Loucy (cell line): ENCODE results near the gene FBXO44.

Source experiments
- EZH2phosphoT487 ChIP-seq: fragments of 200-600 bp; IDR thresholded peaks from 2 replicates; pipeline ENCODE4 v1.6.1; 2018; ENCODE audit warnings: antibody characterized with exemption, mild to moderate bottlenecking, moderate library complexity, borderline replicate concordance
- TF ChIP-seq, protein P1 (sequence below): fragments of 200-600 bp; sonication (generic); conservative IDR thresholded peaks from 2 replicates; pipeline ENCODE4 v1.5.1; 2014; ENCODE audit warnings: mild to moderate bottlenecking, antibody characterized with exemption, low read length

DNA sequence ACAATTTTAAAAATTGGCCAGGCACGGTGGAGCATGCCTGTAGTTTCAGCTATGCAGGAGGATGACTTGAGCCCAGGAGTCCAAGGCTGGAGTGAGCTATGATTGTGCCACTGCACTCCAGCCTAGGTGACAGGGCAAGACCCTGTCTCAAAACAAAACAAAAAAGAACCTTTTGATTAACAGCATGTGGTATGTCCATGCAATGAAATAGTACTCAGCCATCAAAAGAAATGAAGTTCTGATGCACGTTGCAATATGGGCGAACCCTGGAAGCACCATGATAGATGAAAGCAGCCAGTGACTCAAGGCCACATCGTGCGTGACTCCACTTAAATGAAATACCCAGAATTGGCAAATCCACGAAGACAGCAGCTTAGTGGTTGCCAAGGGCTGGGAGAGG is 47.9 kb upstream of the FBXO44 start:
- TF ChIP-seq, protein P1, sequence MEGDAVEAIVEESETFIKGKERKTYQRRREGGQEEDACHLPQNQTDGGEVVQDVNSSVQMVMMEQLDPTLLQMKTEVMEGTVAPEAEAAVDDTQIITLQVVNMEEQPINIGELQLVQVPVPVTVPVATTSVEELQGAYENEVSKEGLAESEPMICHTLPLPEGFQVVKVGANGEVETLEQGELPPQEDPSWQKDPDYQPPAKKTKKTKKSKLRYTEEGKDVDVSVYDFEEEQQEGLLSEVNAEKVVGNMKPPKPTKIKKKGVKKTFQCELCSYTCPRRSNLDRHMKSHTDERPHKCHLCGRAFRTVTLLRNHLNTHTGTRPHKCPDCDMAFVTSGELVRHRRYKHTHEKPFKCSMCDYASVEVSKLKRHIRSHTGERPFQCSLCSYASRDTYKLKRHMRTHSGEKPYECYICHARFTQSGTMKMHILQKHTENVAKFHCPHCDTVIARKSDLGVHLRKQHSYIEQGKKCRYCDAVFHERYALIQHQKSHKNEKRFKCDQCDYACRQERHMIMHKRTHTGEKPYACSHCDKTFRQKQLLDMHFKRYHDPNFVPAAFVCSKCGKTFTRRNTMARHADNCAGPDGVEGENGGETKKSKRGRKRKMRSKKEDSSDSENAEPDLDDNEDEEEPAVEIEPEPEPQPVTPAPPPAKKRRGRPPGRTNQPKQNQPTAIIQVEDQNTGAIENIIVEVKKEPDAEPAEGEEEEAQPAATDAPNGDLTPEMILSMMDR, result no peak
- TF ChIP-seq EZH2phosphoT487, result no peak
